NCI-H774 (cell line): ENCODE results near the gene TMEM176A.
A peak's percentile ranks its signal among the peaks of the same experiment; 100 is the strongest.

Experiments
- DNase-seq: peaks from one replicate; lab custom pipeline; 2025; lab: John Stamatoyannopoulos, UW

The TMEM176A gene

GRCh38 chr7:150820148-150820547 is 19.6 kb downstream of the TMEM176A start:
- DNase-seq, result no peak

GRCh38 chr7:150820578-150821198 is 20.1 kb downstream of the TMEM176A start:
- DNase-seq, result no peak

GRCh38 chr7:150823043-150823442 is 22.5 kb downstream of the TMEM176A start:
- DNase-seq, result no peak

GRCh38 chr7:150823484-150824126 is 23.0 kb downstream of the TMEM176A start:
- DNase-seq, result no peak

GRCh38 chr7:150824379-150825177 is 24.0 kb downstream of the TMEM176A start:
- DNase-seq, result no peak

GRCh38 chr7:150826061-150826849 is 25.7 kb downstream of the TMEM176A start:
- DNase-seq, result no peak

GRCh38 chr7:150828384-150828783 is 27.8 kb downstream of the TMEM176A start:
- no peak for DNase-seq

- DNase-seq, result no peak
Measured at GRCh38 chr7:150829426-150829825, 28.9 kb downstream of the TMEM176A start.

GRCh38 chr7:150830937-150831336 is 30.4 kb downstream of the TMEM176A start:
- peak; percentile 90 for DNase-seq

- no peak for DNase-seq
Measured at GRCh38 chr7:150831851-150832250, 31.3 kb downstream of the TMEM176A start.

- no peak for DNase-seq
Measured at GRCh38 chr7:150835019-150835418, 34.5 kb downstream of the TMEM176A start.

- no peak for DNase-seq
Measured at GRCh38 chr7:150835702-150836280, 35.2 kb downstream of the TMEM176A start.

- DNase-seq, result no peak
Measured at GRCh38 chr7:150838965-150839650, 38.5 kb downstream of the TMEM176A start.

GRCh38 chr7:150842018-150842417 is 41.4 kb downstream of the TMEM176A start:
- no peak for DNase-seq

- DNase-seq, result no peak
Measured at GRCh38 chr7:150842716-150843115, 42.1 kb downstream of the TMEM176A start.

GRCh38 chr7:150845421-150845861 is 44.9 kb downstream of the TMEM176A start:
- no peak for DNase-seq

- DNase-seq, result no peak
Measured at GRCh38 chr7:150846291-150847115, 45.9 kb downstream of the TMEM176A start.

GRCh38 chr7:150847536-150847935 is 47.0 kb downstream of the TMEM176A start:
- DNase-seq, result no peak

- no peak for DNase-seq
Measured at GRCh38 chr7:150848111-150848510, 47.5 kb downstream of the TMEM176A start.

GRCh38 chr7:150848561-150849115 is 48.1 kb downstream of the TMEM176A start:
- no peak for DNase-seq
